PC-3 (cell line): ENCODE measurements around the gene FAF2. TPM values are rescaled to one million over a fixed set of nuclear protein-coding genes. Genes with fewer than 3 reads are reported as not detected.

Experiments
- ATAC-seq: fragments of 200-7000 bp; cut with Tn5 transposase; 2 replicates; pipeline ENCODE4 v1.9.1; 2020; ENCODE audit warnings: mild to moderate bottlenecking, moderate library complexity
- BruUV-seq: library from RNA; stranded (reverse); fragments of 400-500 nt; replicated peaks from 2 replicates; lab custom pipeline; 2021; lab: Mats Ljungman, UMichigan
- CTCF ChIA-PET: fragments of 300-600 bp; sonication (Branson Sonifier 250); formaldehyde crosslinking; loops from one replicate; lab custom pipeline; 2022; ENCODE audit warnings: antibody characterized with exemption; lab: Charles Lee
- POLR2A ChIA-PET: fragments of 300-600 bp; sonication (Branson Sonifier 250); formaldehyde crosslinking; loops from one replicate; lab custom pipeline; 2022; ENCODE audit warnings: antibody characterized with exemption; ENCODE audit not compliant: unreplicated experiment; lab: Charles Lee
- DNase-seq: peaks from one replicate; pipeline ENCODE4 v3.0.0-alpha.2; 2015
- H2AFZ ChIP-seq: fragments of 300-600 bp; sonication (generic); 2 replicates; pipeline ENCODE4 v1.6.0; 2016; ENCODE audit warnings: antibody characterized with exemption, low read length
- H3F3A ChIP-seq: fragments of 300-600 bp; sonication (generic); one replicate; pipeline ENCODE4 v1.6.0; 2017; ENCODE audit warnings: antibody characterized with exemption, low read length, control low read depth, mild to moderate bottlenecking; ENCODE audit not compliant: unreplicated experiment
- H3K27ac ChIP-seq: fragments of 300-600 bp; sonication (generic); 2 replicates; pipeline ENCODE4 v1.5.1; 2016; ENCODE audit warnings: mild to moderate bottlenecking, low read length
- H3K27me3 ChIP-seq: fragments of 300-600 bp; sonication (generic); 2 replicates; pipeline ENCODE4 v1.6.1; 2016; ENCODE audit warnings: low read length, mixed read lengths
- H3K36me3 ChIP-seq: fragments of 300-600 bp; sonication (generic); 2 replicates; pipeline ENCODE4 v1.6.1; 2016; ENCODE audit warnings: low read depth, mixed run types, low read length, mixed read lengths
- H3K4me1 ChIP-seq: fragments of 300-600 bp; sonication (generic); 2 replicates; pipeline ENCODE4 v1.5.1; 2016; ENCODE audit warnings: low read length; ENCODE audit not compliant: insufficient read depth
- H3K4me2 ChIP-seq: fragments of 300-600 bp; sonication (generic); 2 replicates; pipeline ENCODE4 v1.6.0; 2016; ENCODE audit warnings: low read length
- H3K4me3 ChIP-seq: fragments of 300-600 bp; sonication (generic); 2 replicates; pipeline ENCODE4 v1.5.1; 2016; ENCODE audit warnings: mild to moderate bottlenecking, low read length, mixed read lengths
- H3K79me2 ChIP-seq: fragments of 300-600 bp; sonication (generic); 2 replicates; pipeline ENCODE4 v1.6.1; 2017; ENCODE audit warnings: low read length, mixed read lengths
- H3K9ac ChIP-seq: fragments of 300-600 bp; sonication (generic); 2 replicates; pipeline ENCODE4 v1.6.0; 2016; ENCODE audit warnings: mild to moderate bottlenecking, low read length
- H3K9me2 ChIP-seq: fragments of 300-600 bp; sonication (generic); replicated peaks from 2 replicates; pipeline ENCODE4 v1.6.1; 2016; ENCODE audit warnings: mixed run types, low read length, mixed read lengths
- H3K9me3 ChIP-seq: fragments of 300-600 bp; sonication (generic); 2 replicates; pipeline ENCODE4 v1.6.1; 2016; ENCODE audit warnings: low read length, mixed read lengths
- H4K20me1 ChIP-seq: fragments of 300-600 bp; sonication (generic); 2 replicates; pipeline ENCODE4 v1.6.1; 2016; ENCODE audit warnings: low read length, mixed read lengths
- EZH2 ChIP-seq: fragments of 300-600 bp; sonication (generic); IDR thresholded peaks from one replicate; pipeline ENCODE4 v1.6.1; 2017; ENCODE audit warnings: antibody characterized with exemption, mild to moderate bottlenecking, low read length; ENCODE audit not compliant: unreplicated experiment
- EZH2phosphoT487 ChIP-seq: fragments of 300-600 bp; sonication (generic); IDR thresholded peaks from 2 replicates; pipeline ENCODE4 v1.6.1; 2018; ENCODE audit warnings: mild to moderate bottlenecking, antibody characterized with exemption, low read length, borderline replicate concordance
- intact Hi-C: fragments of 100-400 bp; cut with micrococcal nuclease; formaldehyde crosslinking; loops from 2 replicates; pipeline ENCODE4 v1.9.0; 2023
- total RNA-seq: library from RNA; depleted of rRNA; stranded (reverse); fragments of >200 nt; gene quantifications from 2 replicates; pipeline ENCODE4 v1.2.3, GENCODE V29; 2014
- TF ChIP-seq, protein P1 (sequence below): fragments of 300-600 bp; sonication (generic); conservative IDR thresholded peaks from 2 replicates; pipeline ENCODE4 v1.5.1; 2017; ENCODE audit warnings: antibody characterized with exemption, low read depth, mild to moderate bottlenecking, low read length

The FAF2 gene
- total RNA-seq, 1 experiment from 2014 or later: 51.4 TPM

DNA sequence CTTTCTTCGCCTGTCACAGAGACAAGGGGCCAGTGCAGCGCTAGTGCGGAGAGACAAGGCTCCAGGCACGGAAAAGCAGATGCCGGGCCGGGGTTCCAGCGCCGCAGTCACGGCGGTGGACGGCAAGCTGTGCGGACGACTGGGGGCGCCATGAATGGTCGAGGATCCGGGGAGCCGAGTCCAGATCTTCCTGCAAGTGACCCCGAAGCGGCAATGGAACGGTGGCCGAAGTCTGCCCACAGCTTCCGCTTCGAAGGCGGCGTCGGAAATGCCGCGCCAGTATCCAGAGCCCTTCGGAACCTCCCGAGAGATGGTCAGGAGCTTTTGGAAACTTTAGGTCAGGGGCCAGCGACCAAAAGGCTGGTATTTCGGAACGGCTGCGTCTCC, 601 bp upstream of the FAF2 start:
- intact Hi-C loops: loop anchor here (1.0 kb wide), 1 partner anchor 8 kb away; no protein-coding TSS in a partner anchor
- H3K36me3 ChIP-seq: no peaks in the 10 kb centered on the region
- peaks cover 5% of the 10 kb centered on the region; the same call in 1 of the 2 replicates for H4K20me1 ChIP-seq
- ChIA-PET POLR2A (interaction anchor here (0.6 to 1.0 kb wide), 6 partner anchors 9 to 200 kb away, joined by 3 to 9 read pairs (median 4); partner anchors contain the start of genes RNF44 and TSPAN17), CTCF (interaction anchor here (0.5 to 1.2 kb wide), 11 partner anchors 11 to 1579 kb away, joined by 3 to 14 read pairs (median 5); partner anchors contain the start of genes GRK6 and RNF44)
- no peaks in the 10 kb centered on the region for H3K27me3 ChIP-seq
- peak overlapping the region; percentile 96 for H2AFZ ChIP-seq
- H3K9ac ChIP-seq: peak overlapping the region; percentile 93
- H3K4me1 ChIP-seq: peaks cover 15% of the 10 kb centered on the region
- H3K27ac ChIP-seq: peak overlapping the region; percentile 76
- ATAC-seq: peak; percentile 21
- peak; percentile 17 for DNase-seq
- H3K9me2 ChIP-seq: no peaks in the 10 kb centered on the region
- H3K4me2 ChIP-seq: peak overlapping the region; percentile 94
- peak overlapping the region; percentile 88 for H3K4me3 ChIP-seq
- H3K79me2 ChIP-seq: peaks cover 49% of the 10 kb centered on the region
- H3K9me3 ChIP-seq: no peaks in the 10 kb centered on the region
- TF ChIP-seq, protein P1, sequence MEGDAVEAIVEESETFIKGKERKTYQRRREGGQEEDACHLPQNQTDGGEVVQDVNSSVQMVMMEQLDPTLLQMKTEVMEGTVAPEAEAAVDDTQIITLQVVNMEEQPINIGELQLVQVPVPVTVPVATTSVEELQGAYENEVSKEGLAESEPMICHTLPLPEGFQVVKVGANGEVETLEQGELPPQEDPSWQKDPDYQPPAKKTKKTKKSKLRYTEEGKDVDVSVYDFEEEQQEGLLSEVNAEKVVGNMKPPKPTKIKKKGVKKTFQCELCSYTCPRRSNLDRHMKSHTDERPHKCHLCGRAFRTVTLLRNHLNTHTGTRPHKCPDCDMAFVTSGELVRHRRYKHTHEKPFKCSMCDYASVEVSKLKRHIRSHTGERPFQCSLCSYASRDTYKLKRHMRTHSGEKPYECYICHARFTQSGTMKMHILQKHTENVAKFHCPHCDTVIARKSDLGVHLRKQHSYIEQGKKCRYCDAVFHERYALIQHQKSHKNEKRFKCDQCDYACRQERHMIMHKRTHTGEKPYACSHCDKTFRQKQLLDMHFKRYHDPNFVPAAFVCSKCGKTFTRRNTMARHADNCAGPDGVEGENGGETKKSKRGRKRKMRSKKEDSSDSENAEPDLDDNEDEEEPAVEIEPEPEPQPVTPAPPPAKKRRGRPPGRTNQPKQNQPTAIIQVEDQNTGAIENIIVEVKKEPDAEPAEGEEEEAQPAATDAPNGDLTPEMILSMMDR: no peak
- TF ChIP-seq EZH2: no peak
- TF ChIP-seq EZH2phosphoT487: no peak
- H3F3A ChIP-seq: no peaks in the 10 kb centered on the region
- BruUV-seq: TSS peak; percentile 95

DNA sequence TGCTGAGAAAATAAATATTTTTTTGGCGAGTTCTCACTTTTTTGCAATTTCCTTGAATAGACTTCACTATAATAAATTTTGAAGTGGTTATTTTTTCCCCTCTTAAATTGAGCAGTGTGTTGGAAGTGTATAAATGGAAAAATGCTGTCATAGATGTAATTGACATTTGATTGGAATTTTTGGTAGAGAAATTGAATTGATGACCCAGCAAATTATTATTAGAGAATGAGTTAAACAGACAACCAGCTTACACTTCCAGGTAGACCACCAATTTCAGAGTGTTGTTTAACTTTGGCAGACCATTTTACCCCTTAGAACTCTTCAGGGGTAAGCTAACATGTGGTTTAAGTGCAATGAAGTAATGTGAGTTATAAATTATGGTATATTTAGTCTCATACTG, 1.9 kb downstream of the FAF2 start:
- H4K20me1 ChIP-seq: peaks cover 6% of the 10 kb centered on the region; the same call in 1 of the 2 replicates
- CTCF ChIA-PET: no interaction called here
- no TSS peak for BruUV-seq

More for the DNA sequence above, 1.9 kb downstream of the FAF2 start:
- Histone ChIP-seq H3K79me2 (peaks cover 73% of the 10 kb centered on the region), H3K27ac (no peak overlapping the region), H3K4me1 (peaks cover 15% of the 10 kb centered on the region), H3K9me3 (no peaks in the 10 kb centered on the region), H3F3A (no peaks in the 10 kb centered on the region), H2AFZ (no peak overlapping the region), H3K4me2 (peak overlapping the region; percentile 84), H3K9ac (peak overlapping the region; percentile 97; the same call in 1 of the 2 replicates), H3K27me3 (no peaks in the 10 kb centered on the region), H3K9me2 (no peaks in the 10 kb centered on the region), H3K4me3 (peak overlapping the region; percentile 87), H3K36me3 (peaks cover 3% of the 10 kb centered on the region)
- POLR2A ChIA-PET: no interaction called here
- ATAC-seq: no peak
- DNase-seq: no peak
- TF ChIP-seq, protein P1: no peak
- TF ChIP-seq EZH2phosphoT487 (no peak), EZH2 (no peak)
- intact Hi-C loops: no loop called here
